BE2C (cell line): ENCODE data around the gene JAG2.

Experiments
- DNase-seq: peaks from one replicate; pipeline ENCODE4 v3.0.0-alpha.2; 2020
- H3K27me3 ChIP-seq: fragments of 250-450 bp; sonication (Bioruptor Pico); 2 replicates; pipeline ENCODE4 v1.5.1; 2020; ENCODE audit warnings: mild to moderate bottlenecking
- H3K36me3 ChIP-seq: fragments of 250-450 bp; sonication (Bioruptor Pico); 2 replicates; pipeline ENCODE4 v1.5.1; 2020; ENCODE audit warnings: mild to moderate bottlenecking
- H3K4me1 ChIP-seq: fragments of 250-450 bp; sonication (Bioruptor Pico); 2 replicates; pipeline ENCODE4 v1.5.1; 2020
- H3K4me3 ChIP-seq: 2 replicates; pipeline ENCODE4 v1.5.1; 2011; ENCODE audit warnings: low read depth, low read length
- H3K9me3 ChIP-seq: fragments of 250-450 bp; sonication (Bioruptor Pico); 2 replicates; pipeline ENCODE4 v1.5.1; 2020
- CTCF ChIP-seq: IDR thresholded peaks from 2 replicates; pipeline ENCODE4 v1.5.1; 2012; ENCODE audit warnings: mild to moderate bottlenecking, low read depth, low read length

JAG2 gene

DNA sequence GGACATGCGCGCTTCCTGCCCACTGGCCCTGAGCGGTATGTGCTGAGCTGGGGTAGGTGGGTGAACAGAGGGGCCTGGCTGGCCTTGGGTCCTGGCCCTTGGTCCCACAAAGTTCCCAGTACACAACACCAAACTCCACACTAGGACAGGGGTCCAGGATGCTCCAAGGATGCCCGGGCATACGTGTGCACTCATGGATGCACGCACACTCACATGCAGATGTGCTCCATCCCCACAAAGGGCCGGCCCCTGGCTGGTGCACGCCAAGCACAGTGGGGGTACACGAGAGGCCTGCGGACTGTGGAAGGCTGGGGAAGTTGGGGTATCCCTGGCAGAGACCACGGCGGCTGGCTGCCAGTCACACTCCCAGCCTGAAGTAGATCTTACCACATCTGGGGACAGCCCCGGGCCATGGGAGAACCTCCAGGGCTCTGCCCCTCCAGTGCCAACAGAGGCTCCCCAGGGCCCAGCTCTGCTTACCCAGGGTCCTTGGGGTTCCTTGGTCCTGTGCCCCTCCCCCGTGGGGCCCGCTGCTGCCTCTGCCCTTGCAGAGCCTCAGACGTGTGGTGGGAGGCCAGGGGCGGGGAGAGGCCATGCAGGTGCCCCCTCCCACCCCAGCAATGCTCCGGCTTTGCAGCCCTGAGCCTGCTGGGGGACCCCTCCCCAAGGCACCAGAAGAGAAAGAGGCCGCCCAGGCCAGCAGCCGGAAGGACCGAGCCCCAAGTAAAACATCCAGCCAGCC lies 36.5 kb upstream of the JAG2 start:
- no peak for DNase-seq
- H3K9me3 ChIP-seq: no peaks in the 10 kb centered on the region
- TF ChIP-seq CTCF: no peak

GRCh38 chr14:105204206-105204930 lies 35.8 kb upstream of the JAG2 start:
- Histone ChIP-seq H3K9me3 (no peaks in the 10 kb centered on the region), H3K36me3 (peaks cover under 1% of the 10 kb centered on the region; the same call in 1 of the 2 replicates), H3K4me1 (peaks cover 24% of the 10 kb centered on the region), H3K27me3 (no peaks in the 10 kb centered on the region), H3K4me3 (no peak overlapping the region)
- no peak for TF ChIP-seq CTCF
- no peak for DNase-seq

More for the DNA sequence above, 36.5 kb upstream of the JAG2 start:
- H3K36me3 ChIP-seq: peaks cover 7% of the 10 kb centered on the region
- peaks cover 27% of the 10 kb centered on the region for H3K4me1 ChIP-seq
- H3K27me3 ChIP-seq: no peaks in the 10 kb centered on the region
- no peak overlapping the region for H3K4me3 ChIP-seq

GRCh38 chr14:105203701-105204100 lies 35.1 kb upstream of the JAG2 start:
- H3K4me3 ChIP-seq: no peak overlapping the region
- peaks cover 19% of the 10 kb centered on the region for H3K4me1 ChIP-seq

DNA sequence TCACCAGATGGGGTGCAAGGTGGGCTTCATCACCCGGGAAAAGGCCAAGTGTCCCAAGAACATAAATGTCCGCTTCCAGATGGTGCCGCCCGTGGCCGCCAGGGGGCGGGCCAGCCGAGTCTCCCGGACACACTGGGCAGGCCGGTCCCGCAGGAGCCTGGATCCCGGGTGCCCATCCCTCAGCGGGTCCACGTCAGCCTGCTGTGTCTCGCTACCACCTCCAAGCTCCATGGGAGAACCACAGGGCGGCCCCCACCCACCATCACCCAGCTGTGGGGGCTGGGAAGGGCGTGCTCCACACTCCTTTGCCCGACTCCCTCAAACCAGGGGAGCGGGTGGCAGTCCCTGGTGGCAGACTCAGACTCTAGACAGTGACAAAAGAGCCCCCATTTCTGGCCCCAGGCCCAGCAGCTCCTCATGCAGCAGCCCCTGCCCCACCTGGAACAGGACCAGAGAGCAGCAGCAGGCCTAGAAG lies 34.5 kb upstream of the JAG2 start:
- no peaks in the 10 kb centered on the region for H3K36me3 ChIP-seq
- no peaks in the 10 kb centered on the region for H3K27me3 ChIP-seq
- H3K4me3 ChIP-seq: no peak overlapping the region
- peak; percentile 86 for TF ChIP-seq CTCF
- H3K4me1 ChIP-seq: peaks cover 19% of the 10 kb centered on the region
- peak; percentile 86 for DNase-seq
- H3K9me3 ChIP-seq: no peaks in the 10 kb centered on the region

More at GRCh38 chr14:105203701-105204100, 35.1 kb upstream of the JAG2 start:
- DNase-seq: no peak
- no peak for TF ChIP-seq CTCF
- H3K36me3 ChIP-seq: no peaks in the 10 kb centered on the region
- H3K27me3 ChIP-seq: no peaks in the 10 kb centered on the region
- no peaks in the 10 kb centered on the region for H3K9me3 ChIP-seq

DNA sequence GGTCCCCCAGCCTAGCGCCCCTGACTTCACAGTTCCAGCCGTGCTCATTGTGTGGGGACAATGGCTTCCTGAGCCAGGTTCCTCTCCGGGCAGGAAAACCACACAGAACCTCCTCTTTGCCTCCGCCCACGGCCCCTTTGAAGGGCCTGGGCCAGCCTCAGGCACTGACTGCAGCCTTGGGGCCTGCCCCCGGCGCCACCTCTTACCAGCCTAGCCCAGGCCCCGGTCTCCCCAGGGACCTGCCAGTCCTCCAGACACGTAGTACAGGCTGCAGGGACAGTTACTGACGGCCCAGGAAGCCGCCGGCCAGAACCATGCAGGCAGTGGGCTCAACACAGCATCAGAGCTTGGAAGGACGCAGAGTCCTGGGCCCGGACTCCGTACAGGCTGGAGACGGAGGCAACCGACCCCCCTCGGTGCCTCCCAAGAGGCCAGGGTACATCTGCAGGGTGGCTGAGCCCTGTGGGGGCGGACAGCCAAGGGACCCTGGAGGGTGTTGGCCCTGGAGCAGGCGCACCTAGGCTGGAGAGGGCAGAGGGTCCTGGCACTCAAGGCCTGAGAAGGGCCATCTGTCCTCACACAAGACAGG lies 33.4 kb upstream of the JAG2 start:
- no peak overlapping the region for H3K4me3 ChIP-seq
- no peaks in the 10 kb centered on the region for H3K36me3 ChIP-seq
- H3K4me1 ChIP-seq: peaks cover 16% of the 10 kb centered on the region
- peak; percentile 88 for DNase-seq
- H3K9me3 ChIP-seq: no peaks in the 10 kb centered on the region
- TF ChIP-seq CTCF: no peak
- H3K27me3 ChIP-seq: no peaks in the 10 kb centered on the region
